ENCODE measurements around the gene BCO1. TPM values are rescaled to one million over a fixed set of nuclear protein-coding genes. Genes with fewer than 3 reads are reported as not detected.
"Not testable (repeated sequence)": the region's sequence is repeated elsewhere in the genome, so short reads cannot be mapped to it uniquely, and the experiment has no call there.

BCO1 gene
- total RNA-seq, 2 experiments from 2014 or later = not detected

DNA sequence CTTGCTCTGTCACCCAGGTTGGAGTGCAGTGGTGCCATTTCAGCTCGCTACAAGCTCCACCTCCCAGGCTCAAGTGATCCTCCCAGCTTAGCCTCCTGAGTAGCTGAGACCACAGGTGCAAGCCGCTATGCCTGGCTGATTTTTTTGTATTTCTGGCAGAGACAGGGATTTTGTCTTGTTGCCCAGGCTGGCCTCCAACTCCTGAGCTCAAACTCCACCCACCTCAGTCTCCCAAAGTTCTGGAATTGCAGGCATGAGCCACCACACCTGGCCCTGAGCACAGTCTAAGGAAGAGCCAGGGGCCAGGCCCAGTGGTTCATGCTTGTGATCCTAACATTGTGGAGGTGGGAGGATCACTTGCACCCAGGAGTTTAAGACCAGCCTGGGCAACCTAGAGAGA lies 21.8 kb upstream of the BCO1 start:
- no peak overlapping the region for H3K27ac Mint-ChIP-seq
- ATAC-seq (no peak), DNase-seq (no peak)
- no peaks in the 10 kb centered on the region for H3K36me3 Mint-ChIP-seq
- CTCF ChIA-PET = interaction anchor here (3.5 kb wide), 1 partner anchor 12 kb away, joined by 14 read pairs; no protein-coding TSS in a partner anchor
- H3K4me1 Mint-ChIP-seq = no peaks in the 10 kb centered on the region
- H3K4me3 Mint-ChIP-seq = no peak overlapping the region
- H3K9me3 Mint-ChIP-seq (ENCODE audit: low read depth) = no peaks in the 10 kb centered on the region
- peaks cover 4% of the 10 kb centered on the region for H3K27me3 Mint-ChIP-seq

DNA sequence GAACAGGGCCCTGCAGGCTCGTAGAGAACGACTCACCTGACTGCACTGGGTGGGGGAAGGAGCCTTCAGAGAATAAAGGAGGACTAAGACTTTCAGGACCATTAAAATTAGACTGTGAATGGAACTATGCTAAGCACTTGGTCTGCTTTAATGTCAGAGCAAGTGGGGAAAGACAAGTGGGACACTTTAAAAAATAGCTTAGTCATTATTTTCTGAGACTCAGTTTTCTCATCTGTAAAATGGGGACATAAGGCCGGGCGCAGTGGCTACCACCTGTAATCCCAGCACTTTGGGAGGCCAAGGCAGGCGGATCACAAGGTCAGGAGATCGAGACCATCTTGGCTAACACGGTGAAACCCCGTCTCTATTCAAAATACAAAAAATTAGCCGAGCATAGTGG lies 19.3 kb upstream of the BCO1 start:
- no peaks in the 10 kb centered on the region for H3K9me3 Mint-ChIP-seq (ENCODE audit: low read depth)
- H3K36me3 Mint-ChIP-seq = no peaks in the 10 kb centered on the region
- ATAC-seq (no peak), DNase-seq (no peak)
- no peaks in the 10 kb centered on the region for H3K4me1 Mint-ChIP-seq
- CTCF ChIA-PET = interaction anchor here (3.5 kb wide), 1 partner anchor 14 kb away, joined by 14 read pairs; no protein-coding TSS in a partner anchor
- no peak overlapping the region for H3K4me3 Mint-ChIP-seq
- H3K27ac Mint-ChIP-seq = no peak overlapping the region
- peaks cover 9% of the 10 kb centered on the region for H3K27me3 Mint-ChIP-seq

- peaks cover 9% of the 10 kb centered on the region for H3K27me3 Mint-ChIP-seq
- no peaks in the 10 kb centered on the region for H3K9me3 Mint-ChIP-seq (ENCODE audit: low read depth)
- H3K4me1 Mint-ChIP-seq = no peaks in the 10 kb centered on the region
- no peaks in the 10 kb centered on the region for H3K36me3 Mint-ChIP-seq
- no peak overlapping the region for H3K4me3 Mint-ChIP-seq
- no peak overlapping the region for H3K27ac Mint-ChIP-seq
- CTCF ChIA-PET = interaction anchor here (0.5 kb wide), 1 partner anchor 31 kb away, joined by 3 read pairs; no protein-coding TSS in a partner anchor
- DNase-seq = no peak
- ATAC-seq = no peak
Measured at GRCh38 chr16:81220349-81220748, 18.1 kb upstream of the BCO1 start.

DNA sequence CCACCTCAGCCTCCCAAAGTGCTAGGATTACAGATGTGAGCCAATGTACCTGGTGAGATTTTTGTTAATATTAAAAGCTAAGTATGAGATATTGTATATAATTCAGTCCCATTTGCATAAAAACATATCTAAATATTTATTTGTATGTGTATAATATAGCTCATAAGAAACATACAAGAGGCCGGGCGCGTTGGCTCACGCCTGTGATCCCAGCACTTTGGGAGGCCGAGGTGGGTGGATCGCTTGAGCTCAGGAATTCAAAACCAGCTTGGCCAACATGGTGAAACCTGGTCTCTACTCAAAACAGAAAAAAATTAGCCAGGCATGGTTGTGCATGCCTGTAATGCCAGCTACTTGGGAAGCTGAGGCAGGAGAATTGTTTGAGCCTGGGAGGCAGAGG lies 16.8 kb upstream of the BCO1 start:
- H3K9me3 Mint-ChIP-seq (ENCODE audit: low read depth) = no peaks in the 10 kb centered on the region
- ATAC-seq (no peak), DNase-seq (no peak)
- H3K36me3 Mint-ChIP-seq = no peaks in the 10 kb centered on the region
- H3K27me3 Mint-ChIP-seq = peaks cover 13% of the 10 kb centered on the region
- no peak overlapping the region for H3K27ac Mint-ChIP-seq
- CTCF ChIA-PET = no interaction called here
- no peak overlapping the region for H3K4me3 Mint-ChIP-seq
- H3K4me1 Mint-ChIP-seq = no peaks in the 10 kb centered on the region

GRCh38 chr16:81224824-81225223 lies 13.7 kb upstream of the BCO1 start:
- Mint-ChIP-seq H3K4me1 (no peaks in the 10 kb centered on the region), H3K4me3 (no peak overlapping the region), H3K27me3 (peaks cover 19% of the 10 kb centered on the region), H3K9me3 (ENCODE audit: low read depth) (no peaks in the 10 kb centered on the region), H3K27ac (no peak overlapping the region), H3K36me3 (no peaks in the 10 kb centered on the region)
- DNase-seq = no peak
- CTCF ChIA-PET = no interaction called here
- ATAC-seq = no peak

- H3K4me3 Mint-ChIP-seq; H3K36me3 Mint-ChIP-seq; ATAC-seq; H3K9me3 Mint-ChIP-seq (ENCODE audit: low read depth); DNase-seq; CTCF ChIA-PET; H3K27ac Mint-ChIP-seq; H3K4me1 Mint-ChIP-seq: not testable (repeated sequence)
- peaks cover 19% of the 10 kb centered on the region for H3K27me3 Mint-ChIP-seq
Measured at GRCh38 chr16:81225697-81226096, 12.8 kb upstream of the BCO1 start.

- no peaks in the 10 kb centered on the region for H3K4me1 Mint-ChIP-seq
- CTCF ChIA-PET = no interaction called here
- no peaks in the 10 kb centered on the region for H3K9me3 Mint-ChIP-seq (ENCODE audit: low read depth)
- H3K36me3 Mint-ChIP-seq = no peaks in the 10 kb centered on the region
- no peak overlapping the region for H3K27ac Mint-ChIP-seq
- DNase-seq (no peak), ATAC-seq (no peak)
- H3K4me3 Mint-ChIP-seq = no peak overlapping the region
- H3K27me3 Mint-ChIP-seq = peaks cover 27% of the 10 kb centered on the region
Measured at GRCh38 chr16:81227785-81228184, 10.7 kb upstream of the BCO1 start.

DNA sequence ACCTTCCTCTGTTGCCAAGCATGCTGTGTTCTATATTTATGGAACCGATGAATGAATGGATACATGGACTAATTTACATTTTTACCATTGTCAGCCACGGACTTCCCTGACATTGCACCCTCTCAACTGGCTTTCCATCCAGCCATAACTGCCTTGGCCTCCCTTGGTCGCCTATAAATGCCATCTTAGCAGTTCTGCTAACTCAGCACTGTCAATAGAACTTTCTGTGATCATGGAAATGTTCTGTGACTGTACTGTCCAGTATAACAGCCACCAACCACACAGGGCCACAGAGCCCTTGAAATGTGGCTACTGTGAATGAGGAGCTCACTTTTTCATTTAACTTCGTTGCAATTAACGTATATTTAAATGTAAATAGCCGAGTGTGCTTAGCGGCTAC lies 8.7 kb upstream of the BCO1 start:
- no peaks in the 10 kb centered on the region for H3K9me3 Mint-ChIP-seq (ENCODE audit: low read depth)
- no peak overlapping the region for H3K27ac Mint-ChIP-seq
- H3K27me3 Mint-ChIP-seq = peaks cover 25% of the 10 kb centered on the region
- no peaks in the 10 kb centered on the region for H3K36me3 Mint-ChIP-seq
- no peak overlapping the region for H3K4me3 Mint-ChIP-seq
- no peak for ATAC-seq
- CTCF ChIA-PET = no interaction called here
- H3K4me1 Mint-ChIP-seq = no peaks in the 10 kb centered on the region
- DNase-seq = no peak

GRCh38 chr16:81231014-81231413 lies 7.5 kb upstream of the BCO1 start:
- ATAC-seq (no peak), DNase-seq (no peak)
- Mint-ChIP-seq H3K4me3 (no peak overlapping the region), H3K9me3 (ENCODE audit: low read depth) (no peaks in the 10 kb centered on the region), H3K36me3 (no peaks in the 10 kb centered on the region), H3K27ac (no peak overlapping the region), H3K4me1 (no peaks in the 10 kb centered on the region), H3K27me3 (peaks cover 25% of the 10 kb centered on the region)
- CTCF ChIA-PET = interaction anchor here (1.5 kb wide), 1 partner anchor 30 kb away, joined by 3 read pairs; no protein-coding TSS in a partner anchor

- no peak for DNase-seq
- H3K36me3 Mint-ChIP-seq = no peaks in the 10 kb centered on the region
Measured at GRCh38 chr16:81232740-81233367, 5.6 kb upstream of the BCO1 start.

DNA sequence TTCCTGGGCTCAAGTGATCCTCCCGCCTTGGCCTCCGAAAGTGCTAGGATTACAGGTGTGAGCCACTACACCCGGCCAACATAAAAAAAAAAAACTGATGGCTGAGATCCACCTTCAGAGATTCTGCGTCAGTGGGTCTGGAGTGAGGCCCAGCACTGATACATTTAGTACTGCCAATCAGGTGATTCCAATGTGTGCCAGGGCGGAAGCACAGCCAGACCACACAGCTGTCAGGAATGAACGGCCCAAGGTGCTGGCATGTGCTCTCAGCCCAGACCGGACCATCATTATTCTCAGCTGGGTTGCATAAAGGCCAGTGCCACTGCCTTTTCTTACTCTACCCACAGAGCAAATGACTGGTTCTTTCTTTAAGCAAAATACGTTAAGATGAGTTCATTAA lies 1.2 kb upstream of the BCO1 start:
- ATAC-seq = no peak
- Mint-ChIP-seq H3K4me1 (peaks cover 3% of the 10 kb centered on the region), H3K4me3 (no peak overlapping the region), H3K27me3 (peaks cover 9% of the 10 kb centered on the region), H3K36me3 (no peaks in the 10 kb centered on the region), H3K27ac (no peak overlapping the region), H3K9me3 (ENCODE audit: low read depth) (no peaks in the 10 kb centered on the region)
- no peak for DNase-seq
- CTCF ChIA-PET = interaction anchor here (1.4 kb wide), 1 partner anchor 32 kb away, joined by 3 read pairs; no protein-coding TSS in a partner anchor

More at GRCh38 chr16:81232740-81233367, 5.6 kb upstream of the BCO1 start:
- no peak overlapping the region for H3K4me3 Mint-ChIP-seq
- peaks cover 19% of the 10 kb centered on the region for H3K27me3 Mint-ChIP-seq
- no peaks in the 10 kb centered on the region for H3K9me3 Mint-ChIP-seq (ENCODE audit: low read depth)
- no peak overlapping the region for H3K27ac Mint-ChIP-seq
- CTCF ChIA-PET = no interaction called here
- no peaks in the 10 kb centered on the region for H3K4me1 Mint-ChIP-seq
- ATAC-seq = no peak

DNA sequence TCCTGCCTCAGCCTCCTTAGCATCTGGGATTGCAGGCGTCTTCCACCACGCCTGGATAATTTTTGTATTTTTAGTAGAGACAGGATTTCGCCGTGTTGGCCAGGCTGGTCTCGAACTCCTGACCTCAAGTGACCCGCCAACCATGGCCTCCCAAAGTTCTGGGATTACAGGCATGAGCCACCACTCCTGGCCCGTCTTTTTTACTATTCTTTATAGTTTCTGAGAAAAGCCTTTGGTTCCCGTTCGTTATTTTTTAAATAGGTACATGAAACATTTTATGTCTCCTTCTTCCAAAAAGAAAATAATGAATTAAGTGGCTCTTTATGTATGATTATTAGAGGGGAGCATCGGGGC lies 570 bp upstream of the BCO1 start:
- ATAC-seq = no peak
- Mint-ChIP-seq H3K4me1 (peaks cover 3% of the 10 kb centered on the region), H3K4me3 (no peak overlapping the region), H3K27me3 (peaks cover 7% of the 10 kb centered on the region), H3K9me3 (ENCODE audit: low read depth) (no peaks in the 10 kb centered on the region), H3K27ac (no peak overlapping the region), H3K36me3 (no peaks in the 10 kb centered on the region)
- CTCF ChIA-PET = interaction anchor here (1.4 kb wide), 1 partner anchor 33 kb away, joined by 3 read pairs; no protein-coding TSS in a partner anchor
- no peak for DNase-seq

DNA sequence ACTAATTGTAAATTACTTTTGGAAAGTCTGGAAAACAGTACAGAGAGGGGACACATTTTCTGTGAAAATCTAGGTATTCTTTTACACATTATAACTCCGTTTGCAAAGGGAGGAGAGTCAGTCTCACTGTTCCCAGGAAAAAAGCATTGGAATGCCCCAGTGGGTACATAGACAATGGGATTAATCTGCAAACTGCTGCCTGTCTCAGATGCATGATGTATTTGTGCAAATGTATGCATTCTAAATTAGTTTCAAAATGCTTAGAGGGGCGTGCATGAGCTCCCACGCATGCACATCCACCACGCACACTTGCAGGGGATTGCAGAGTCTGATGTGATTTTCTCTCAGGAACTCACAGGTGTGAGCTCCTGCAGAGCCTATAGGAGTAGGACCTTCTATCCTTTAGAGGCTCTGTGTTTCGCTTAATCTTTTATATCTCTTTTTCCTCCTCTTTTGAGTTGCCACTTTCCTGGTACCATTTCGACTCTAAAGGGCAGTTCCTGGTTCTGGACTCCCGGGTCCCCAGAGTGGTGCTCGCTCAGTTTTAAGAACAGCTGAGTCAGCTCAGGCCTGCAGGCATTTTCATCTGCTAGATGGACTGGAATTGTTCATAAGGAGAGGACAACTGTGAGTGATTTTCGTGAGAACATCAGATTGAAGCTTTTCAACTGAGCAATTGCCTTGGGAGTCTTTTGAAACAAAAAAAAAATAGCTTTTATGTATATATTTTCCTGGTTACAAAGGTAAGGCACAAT lies 1.1 kb downstream of the BCO1 start:
- Mint-ChIP-seq H3K36me3 (no peaks in the 10 kb centered on the region), H3K4me1 (peaks cover 3% of the 10 kb centered on the region), H3K27ac (no peak overlapping the region), H3K4me3 (no peak overlapping the region), H3K27me3 (peaks cover 7% of the 10 kb centered on the region), H3K9me3 (ENCODE audit: low read depth) (no peaks in the 10 kb centered on the region)
- ATAC-seq = no peak
- CTCF ChIA-PET = no interaction called here
- DNase-seq = no peak

DNA sequence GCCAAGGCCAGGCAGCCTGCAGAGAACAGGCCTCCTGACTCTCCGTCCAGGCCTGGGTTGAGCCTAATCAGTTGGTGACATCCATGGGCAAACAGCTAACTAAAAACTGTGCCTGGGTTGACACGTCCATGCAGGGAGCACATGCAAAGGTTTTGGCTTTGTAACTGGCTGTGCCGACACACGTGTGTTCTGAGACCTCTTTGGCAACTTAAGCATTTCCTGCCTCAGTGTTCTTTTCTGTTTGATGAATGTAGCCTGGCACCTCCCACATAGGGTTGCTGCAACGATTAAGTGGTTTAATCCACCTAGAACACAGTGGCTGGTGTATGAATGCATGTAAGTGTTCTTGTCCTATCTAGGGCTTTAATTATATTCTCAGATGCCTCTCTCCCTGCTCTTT lies 3.2 kb downstream of the BCO1 start:
- Mint-ChIP-seq H3K36me3 (no peaks in the 10 kb centered on the region), H3K27ac (no peak overlapping the region), H3K4me1 (peaks cover 3% of the 10 kb centered on the region), H3K9me3 (ENCODE audit: low read depth) (no peaks in the 10 kb centered on the region), H3K27me3 (peaks cover 8% of the 10 kb centered on the region), H3K4me3 (no peak overlapping the region)
- CTCF ChIA-PET = no interaction called here
- DNase-seq (no peak), ATAC-seq (no peak)

All from activated CD8-positive, alpha-beta memory T cell treated with anti-CD3 and anti-CD28 coated beads, Interleukin-2, amount 10 ng/mL, durations not matched to agents 7 days and 5 days (primary cell).